GM18499 (cell line): ENCODE results near the gene THSD4.
"Not testable (repeated sequence)": the region's sequence is repeated elsewhere in the genome, so short reads cannot be mapped to it uniquely, and the experiment has no call there.

Source experiments
- ATAC-seq: cut with Tn5 transposase; IDR thresholded peaks from one replicate; pipeline ENCODE4 v1.9.1; 2021; ENCODE audit warnings: moderate number of reproducible peaks; ENCODE audit not compliant: insufficient read depth, unreplicated experiment

THSD4 gene

DNA sequence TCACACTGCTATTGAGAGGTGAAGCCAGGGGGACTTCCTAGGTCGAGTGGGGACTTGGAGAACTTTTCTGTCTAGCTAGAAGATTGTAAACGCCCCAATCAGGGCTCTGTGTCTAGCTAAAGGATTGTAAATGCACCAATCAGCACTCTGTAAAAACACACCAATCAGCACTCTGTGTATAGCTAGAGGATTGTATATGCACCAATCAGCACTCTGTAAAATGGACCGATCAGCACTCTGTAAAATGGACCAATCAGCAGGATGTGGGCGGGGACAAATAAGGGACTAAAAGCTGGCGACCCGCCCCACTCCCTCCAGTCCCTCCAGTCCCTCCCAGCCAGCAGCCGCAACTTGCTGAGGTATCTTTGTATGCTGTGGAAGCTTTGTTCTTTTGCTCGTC, 98.7 kb downstream of the THSD4 start:
- ATAC-seq, result not testable (repeated sequence)

DNA sequence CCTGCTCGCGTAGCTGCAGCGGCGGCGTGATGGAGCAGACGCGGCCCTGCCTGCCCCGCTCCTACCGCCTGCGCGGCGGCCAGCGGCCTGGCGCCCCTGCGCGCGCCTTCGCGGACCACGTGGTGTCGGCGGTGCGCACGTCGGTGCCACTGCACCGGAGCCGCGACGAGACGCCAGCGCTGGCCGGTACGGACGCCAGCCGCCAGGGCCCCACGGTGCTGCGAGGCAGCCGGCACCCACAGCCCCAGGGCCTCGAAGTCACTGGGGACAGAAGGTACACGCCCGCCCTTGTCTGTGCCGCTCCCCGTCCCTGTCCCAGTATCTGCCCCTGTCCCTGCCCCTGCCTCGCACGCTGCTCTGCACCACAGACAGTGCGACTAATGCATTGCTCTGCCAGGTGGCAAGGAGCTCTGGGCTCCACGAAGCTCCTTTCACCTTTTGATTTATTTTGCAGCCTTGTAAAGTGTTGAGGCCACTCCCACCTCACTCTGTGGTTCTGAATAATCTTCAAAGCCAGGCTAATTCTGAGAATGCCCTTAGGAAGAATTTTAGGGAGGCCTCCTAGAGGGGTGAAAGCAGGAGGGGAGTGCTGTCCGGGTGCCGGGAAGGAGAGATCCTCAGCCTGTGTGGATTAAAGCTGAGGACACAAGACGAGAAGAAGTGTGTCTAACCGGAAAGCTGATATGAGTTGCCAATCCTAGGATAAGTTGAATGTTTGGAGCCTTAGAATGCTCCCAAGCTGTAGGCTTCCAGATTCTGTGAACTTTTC, 100.0 kb downstream of the THSD4 start:
- no peak for ATAC-seq

DNA sequence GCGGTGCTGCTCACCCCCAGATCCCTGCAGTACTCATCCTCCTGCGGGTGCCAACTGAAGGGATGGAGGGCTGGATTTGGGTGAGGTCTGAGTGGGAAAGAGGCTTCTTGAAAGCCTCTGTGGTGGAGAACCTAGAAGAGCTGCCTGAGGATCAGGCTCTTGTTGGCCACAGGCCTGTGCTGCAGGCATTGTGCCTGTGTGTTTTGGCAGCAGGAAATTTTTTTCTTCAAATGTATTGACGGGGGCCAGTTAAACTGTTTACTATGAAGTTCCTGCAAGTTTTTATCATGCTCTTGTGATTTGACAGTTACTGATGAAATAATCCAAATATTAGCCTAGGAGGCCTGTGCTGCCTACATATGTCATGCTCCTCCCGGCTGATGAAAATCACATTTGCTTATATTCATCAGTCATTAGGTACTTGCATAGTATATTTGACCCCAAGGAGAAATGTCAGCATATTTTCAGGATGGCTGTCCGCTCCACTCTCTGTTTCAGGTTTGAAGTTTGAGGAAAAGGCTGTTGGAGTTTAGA, 103.1 kb downstream of the THSD4 start:
- ATAC-seq, result no peak

DNA sequence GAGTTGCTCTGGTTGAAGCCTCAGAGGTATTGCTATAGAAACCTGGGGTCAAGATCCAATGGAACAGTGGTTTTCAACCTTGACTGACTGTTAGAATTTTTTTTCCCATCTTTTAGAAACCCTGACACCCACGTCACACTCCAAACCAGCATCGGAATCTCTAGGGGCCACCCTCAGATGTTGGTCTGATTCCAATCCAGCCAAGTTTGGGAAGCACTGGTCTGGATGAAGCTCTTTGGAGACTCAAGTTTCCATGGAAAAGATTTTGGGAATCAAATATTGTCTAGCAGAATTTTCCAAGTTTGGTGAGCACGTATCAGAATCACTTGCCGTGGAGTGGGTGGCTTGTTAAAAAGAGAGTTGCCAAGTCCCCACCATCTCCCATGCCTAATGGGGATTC, 103.8 kb downstream of the THSD4 start:
- no peak for ATAC-seq

DNA sequence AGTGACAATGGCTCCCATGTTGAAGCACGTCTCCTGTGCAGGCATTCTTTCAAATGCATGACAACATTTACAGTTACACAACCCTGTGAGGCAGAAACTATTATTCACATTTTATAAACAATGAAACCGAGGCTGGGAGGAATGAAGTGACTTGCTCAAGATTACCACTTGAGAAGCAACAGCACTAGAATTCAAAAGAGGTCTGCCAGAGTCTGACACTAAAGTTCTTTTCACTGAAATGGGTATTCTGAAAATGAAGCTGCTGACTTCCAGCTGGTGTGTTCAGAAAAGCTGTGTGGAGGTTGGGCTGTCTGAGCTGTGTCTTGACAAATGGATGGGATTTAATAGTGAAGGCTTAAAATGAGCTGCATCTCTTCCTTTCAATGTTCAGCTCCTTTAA, 104.4 kb downstream of the THSD4 start:
- ATAC-seq, result no peak

GRCh38 chr15:71220828-71221227, 105.6 kb downstream of the THSD4 start:
- ATAC-seq, result no peak

- no peak for ATAC-seq
Measured at GRCh38 chr15:71221417-71221816, 106.1 kb downstream of the THSD4 start.

GRCh38 chr15:71223516-71223915, 108.2 kb downstream of the THSD4 start:
- ATAC-seq, result no peak

GRCh38 chr15:71224024-71224423, 108.8 kb downstream of the THSD4 start:
- no peak for ATAC-seq

DNA sequence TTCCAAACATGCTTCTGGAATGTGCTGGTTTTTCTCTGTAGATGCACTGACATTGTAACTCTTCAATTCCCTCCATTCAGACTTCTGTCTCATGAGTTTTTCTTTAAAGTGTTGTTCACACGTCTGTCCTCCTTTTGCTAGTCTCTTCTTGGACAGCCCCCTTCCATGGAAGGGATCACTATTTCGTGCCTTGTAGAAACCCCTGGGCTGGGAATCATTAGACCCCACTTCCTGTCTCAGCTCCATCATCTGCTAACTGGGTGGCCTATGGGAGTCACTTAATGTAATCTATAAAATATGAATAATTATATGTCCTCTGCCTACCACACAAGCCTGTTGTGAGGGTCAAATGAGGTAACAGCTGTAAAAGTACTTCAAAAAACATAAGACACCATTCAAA, 110.6 kb downstream of the THSD4 start:
- no peak for ATAC-seq

DNA sequence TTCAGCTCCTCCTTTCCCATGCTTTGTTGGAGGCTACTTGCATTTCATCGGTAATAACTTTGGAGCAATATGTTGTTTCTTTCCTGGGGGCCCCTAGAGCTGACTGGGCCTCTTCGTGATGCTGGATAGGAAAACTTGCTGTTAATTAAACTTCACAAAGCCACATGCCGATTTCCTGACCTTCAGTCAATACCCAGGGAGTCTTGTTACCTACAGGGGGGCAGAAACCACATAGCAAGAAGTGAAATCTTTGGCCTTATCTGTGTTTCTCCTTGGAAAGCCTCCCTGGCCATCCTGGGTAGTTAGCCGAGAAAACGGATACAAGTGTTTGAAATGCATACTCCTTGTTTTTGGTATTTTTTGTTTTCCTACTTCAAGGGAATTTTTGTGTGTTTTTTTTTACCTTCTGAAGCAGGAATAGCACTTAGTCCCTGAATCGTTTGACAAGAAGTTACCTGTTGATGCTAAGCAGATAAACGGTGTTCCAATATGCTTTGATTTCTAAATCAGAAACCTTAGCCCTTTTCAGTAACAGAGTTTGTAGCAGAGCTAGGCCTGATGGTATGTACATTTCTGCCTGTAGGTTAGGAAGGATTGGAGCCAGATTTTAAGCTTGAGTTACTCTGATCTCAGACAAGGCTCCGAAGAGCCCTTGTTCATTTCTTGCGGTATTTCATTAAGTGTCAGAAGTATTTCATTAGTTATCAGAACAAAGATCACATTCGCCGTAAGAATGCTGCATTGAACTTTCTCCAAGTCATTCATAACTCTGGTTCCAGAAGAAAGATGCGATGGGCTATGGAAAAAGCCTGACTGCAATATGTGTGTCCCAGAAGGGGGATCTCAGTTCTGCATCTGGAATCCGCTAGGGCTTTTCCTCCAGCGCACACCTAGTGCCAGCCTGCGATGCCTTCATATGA, 111.5 kb downstream of the THSD4 start:
- ATAC-seq, result no peak

GRCh38 chr15:71228403-71228802, 113.1 kb downstream of the THSD4 start:
- no peak for ATAC-seq

DNA sequence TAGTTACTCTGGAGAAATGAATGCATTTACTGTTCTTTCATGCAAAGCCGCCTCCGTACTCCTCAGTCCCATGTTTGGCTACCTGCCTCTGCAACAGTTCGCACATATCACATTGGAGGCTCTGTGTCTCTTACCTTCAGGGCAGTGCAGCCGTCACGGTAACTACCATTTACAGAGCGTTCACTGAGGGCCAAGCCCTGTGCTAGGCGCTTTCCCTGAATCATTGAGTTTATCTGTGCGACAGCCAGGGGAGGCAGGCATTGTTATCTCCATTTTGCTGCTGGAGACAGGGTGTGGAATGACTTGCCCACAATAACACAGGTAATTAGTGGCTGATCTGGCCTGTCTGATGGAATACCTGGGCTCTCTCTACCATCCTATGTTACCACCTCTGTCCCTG, 115.0 kb downstream of the THSD4 start:
- no peak for ATAC-seq

GRCh38 chr15:71231758-71232157, 116.5 kb downstream of the THSD4 start:
- no peak for ATAC-seq

DNA sequence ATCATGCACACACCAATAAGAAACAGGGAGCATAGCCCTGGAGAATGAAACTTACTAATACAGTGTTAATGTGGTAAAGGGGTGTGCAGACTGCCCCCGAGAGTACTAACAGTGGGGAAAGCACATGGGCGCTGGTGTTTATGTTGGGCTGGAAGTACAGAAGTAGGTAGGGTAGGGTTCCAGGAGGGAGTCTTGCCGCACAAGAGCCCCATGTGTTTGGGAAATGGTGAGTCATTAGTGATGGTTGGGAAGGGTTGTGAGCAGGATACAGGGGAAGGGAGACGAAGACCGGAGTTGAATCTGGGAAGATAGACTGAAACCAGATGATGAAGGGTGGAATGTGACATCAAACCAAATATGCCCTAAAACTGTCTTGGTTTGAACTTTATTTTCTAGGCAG, 117.1 kb downstream of the THSD4 start:
- ATAC-seq, result no peak

DNA sequence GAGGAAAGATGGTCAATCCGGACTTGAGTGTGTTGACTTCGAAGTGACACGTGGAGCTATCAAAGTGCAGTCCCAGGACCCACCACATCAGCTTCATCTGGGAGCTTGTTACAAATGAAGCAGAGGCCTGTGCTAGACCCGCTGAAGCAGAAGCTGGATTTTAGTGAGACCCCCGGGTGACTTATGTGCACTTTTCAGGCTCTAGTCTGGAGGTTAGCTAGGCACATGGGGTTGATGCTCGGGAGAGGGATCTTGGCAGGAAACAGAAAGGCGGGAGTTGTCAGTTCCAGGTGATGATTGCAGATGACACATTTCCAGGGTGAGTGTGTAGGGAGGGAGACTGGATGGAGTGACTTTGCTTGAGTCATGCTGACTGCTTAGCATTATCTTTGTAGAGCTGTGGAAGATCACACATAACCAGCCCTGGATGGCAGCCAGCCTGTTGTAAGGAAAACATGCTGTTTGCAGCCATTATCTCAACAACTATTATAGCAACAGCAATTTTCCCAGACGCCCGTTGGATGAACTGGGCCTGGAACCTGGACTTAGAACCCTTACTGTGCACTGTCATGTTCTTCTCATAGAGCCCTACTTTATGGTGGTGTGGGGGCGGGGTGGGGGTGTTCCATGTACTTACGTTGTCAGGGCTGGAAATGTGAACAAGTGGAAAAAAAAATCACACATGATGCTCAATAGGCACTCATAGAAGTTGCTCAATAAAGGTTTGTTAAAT, 122.4 kb downstream of the THSD4 start:
- ATAC-seq, result no peak

- ATAC-seq, result no peak
Measured at GRCh38 chr15:71238926-71239325, 123.7 kb downstream of the THSD4 start.

DNA sequence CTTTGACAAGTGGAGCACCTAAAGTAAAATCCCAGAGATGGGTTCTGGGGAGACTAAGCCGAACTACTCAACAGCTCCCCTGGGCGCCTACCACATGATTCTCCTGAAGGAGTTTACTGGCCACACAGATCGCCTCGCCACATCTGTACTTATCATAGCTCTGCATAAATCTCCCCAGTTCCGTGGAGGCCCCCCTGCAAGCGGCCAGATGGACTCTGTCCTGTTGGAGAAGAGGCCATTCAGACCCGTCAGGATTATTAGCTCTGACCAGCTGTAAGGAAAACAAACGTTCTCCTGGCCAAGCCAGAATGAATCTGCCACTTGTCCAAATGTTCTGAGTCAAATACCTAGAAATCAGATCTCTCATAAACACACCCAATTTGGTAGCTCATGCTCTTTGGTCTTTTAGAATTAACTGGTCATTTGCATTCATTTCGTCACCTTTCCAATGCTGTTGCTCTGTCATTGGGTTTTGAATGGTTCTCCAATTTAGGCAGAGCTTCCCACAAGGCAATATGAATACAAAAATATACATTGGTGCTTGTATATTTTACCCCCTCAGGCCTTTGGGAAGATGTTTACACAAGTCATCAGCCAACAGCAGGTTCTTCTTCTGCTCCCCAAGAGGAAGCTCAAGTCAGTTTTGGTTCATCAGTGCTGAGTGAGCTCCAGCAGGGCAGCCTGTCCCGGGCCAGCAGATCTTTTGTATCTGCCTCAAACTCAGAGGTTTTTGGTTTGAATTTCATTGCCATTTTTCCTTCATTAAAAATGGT, 124.5 kb downstream of the THSD4 start:
- ATAC-seq, result no peak

- no peak for ATAC-seq
Measured at GRCh38 chr15:71242292-71242691, 127.0 kb downstream of the THSD4 start.

DNA sequence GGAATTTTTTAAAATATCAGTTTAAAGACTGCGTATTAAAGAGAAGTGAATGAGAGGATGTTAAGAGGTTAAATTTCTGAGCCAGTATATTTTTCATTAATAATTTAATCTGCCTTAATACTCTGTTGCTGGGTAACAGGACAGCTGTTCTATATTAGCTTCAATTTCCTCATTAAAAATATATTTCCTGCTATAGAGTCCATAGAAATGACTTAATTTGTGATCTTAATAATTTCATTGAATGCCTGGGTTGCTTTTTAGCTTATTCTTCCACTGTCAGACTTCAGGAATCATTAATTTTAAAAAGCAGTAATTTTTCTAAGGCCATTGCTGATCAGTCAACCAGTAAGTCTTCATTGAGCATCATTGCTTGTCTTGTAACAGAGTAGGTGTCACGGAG, 129.0 kb downstream of the THSD4 start:
- no peak for ATAC-seq
